ENCODE data around the gene COL11A1.

COL11A1 gene

GRCh38 chr1:102896771-102897170 lies 211.6 kb downstream of the COL11A1 start:
- TF ChIP-seq EZH2phosphoT487 (IDR thresholded peaks at IDR 0.05; ENCODE audit: low read depth) = no peak
- TF ChIP-seq, protein P1, sequence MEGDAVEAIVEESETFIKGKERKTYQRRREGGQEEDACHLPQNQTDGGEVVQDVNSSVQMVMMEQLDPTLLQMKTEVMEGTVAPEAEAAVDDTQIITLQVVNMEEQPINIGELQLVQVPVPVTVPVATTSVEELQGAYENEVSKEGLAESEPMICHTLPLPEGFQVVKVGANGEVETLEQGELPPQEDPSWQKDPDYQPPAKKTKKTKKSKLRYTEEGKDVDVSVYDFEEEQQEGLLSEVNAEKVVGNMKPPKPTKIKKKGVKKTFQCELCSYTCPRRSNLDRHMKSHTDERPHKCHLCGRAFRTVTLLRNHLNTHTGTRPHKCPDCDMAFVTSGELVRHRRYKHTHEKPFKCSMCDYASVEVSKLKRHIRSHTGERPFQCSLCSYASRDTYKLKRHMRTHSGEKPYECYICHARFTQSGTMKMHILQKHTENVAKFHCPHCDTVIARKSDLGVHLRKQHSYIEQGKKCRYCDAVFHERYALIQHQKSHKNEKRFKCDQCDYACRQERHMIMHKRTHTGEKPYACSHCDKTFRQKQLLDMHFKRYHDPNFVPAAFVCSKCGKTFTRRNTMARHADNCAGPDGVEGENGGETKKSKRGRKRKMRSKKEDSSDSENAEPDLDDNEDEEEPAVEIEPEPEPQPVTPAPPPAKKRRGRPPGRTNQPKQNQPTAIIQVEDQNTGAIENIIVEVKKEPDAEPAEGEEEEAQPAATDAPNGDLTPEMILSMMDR (IDR thresholded peaks at IDR 0.05; ENCODE audit: low read depth, low read length) = no peak
- H3K9ac ChIP-seq (ENCODE audit: low read length) = no peak overlapping the region
- no peaks in the 10 kb centered on the region for H3K27me3 ChIP-seq (ENCODE audit: low read depth, low read length)
- H3K79me2 ChIP-seq (ENCODE audit: low read length) = no peaks in the 10 kb centered on the region
- no peaks in the 10 kb centered on the region for H3K36me3 ChIP-seq (replicated peaks; ENCODE audit: low read depth, low read length)
- no peak overlapping the region for H3K4me2 ChIP-seq (ENCODE audit: low read length)
- no peaks in the 10 kb centered on the region for H3K9me3 ChIP-seq (ENCODE audit: insufficient read depth, low read length)
- no peak overlapping the region for H3K4me3 ChIP-seq (ENCODE audit: low read length)
- H3K27ac ChIP-seq (ENCODE audit: low read length) = no peak overlapping the region
- no peak overlapping the region for H2AFZ ChIP-seq (ENCODE audit: low read depth, low read length)
- no peaks in the 10 kb centered on the region for H3K4me1 ChIP-seq (ENCODE audit: low read length)
- no peaks in the 10 kb centered on the region for H4K20me1 ChIP-seq (ENCODE audit: insufficient read depth, low read length)

GRCh38 chr1:102896286-102896685 lies 212.0 kb downstream of the COL11A1 start:
- H3K9me3 ChIP-seq (ENCODE audit: insufficient read depth, low read length) = no peaks in the 10 kb centered on the region
- H3K27me3 ChIP-seq (ENCODE audit: low read depth, low read length) = no peaks in the 10 kb centered on the region
- H2AFZ ChIP-seq (ENCODE audit: low read depth, low read length) = no peak overlapping the region
- no peaks in the 10 kb centered on the region for H3K79me2 ChIP-seq (ENCODE audit: low read length)
- H4K20me1 ChIP-seq (ENCODE audit: insufficient read depth, low read length) = no peaks in the 10 kb centered on the region
- H3K36me3 ChIP-seq (replicated peaks; ENCODE audit: low read depth, low read length) = no peaks in the 10 kb centered on the region
- no peaks in the 10 kb centered on the region for H3K4me1 ChIP-seq (ENCODE audit: low read length)
- H3K4me3 ChIP-seq (ENCODE audit: low read length) = no peak overlapping the region
- H3K9ac ChIP-seq (ENCODE audit: low read length) = no peak overlapping the region
- no peak overlapping the region for H3K4me2 ChIP-seq (ENCODE audit: low read length)
- H3K27ac ChIP-seq (ENCODE audit: low read length) = no peak overlapping the region
- TF ChIP-seq EZH2phosphoT487 (IDR thresholded peaks at IDR 0.05; ENCODE audit: low read depth) = no peak
- TF ChIP-seq, protein P1 (IDR thresholded peaks at IDR 0.05; ENCODE audit: low read depth, low read length) = no peak

- no peaks in the 10 kb centered on the region for H3K27me3 ChIP-seq (ENCODE audit: low read depth, low read length)
- no peaks in the 10 kb centered on the region for H3K4me1 ChIP-seq (ENCODE audit: low read length)
- no peaks in the 10 kb centered on the region for H3K36me3 ChIP-seq (replicated peaks; ENCODE audit: low read depth, low read length)
- no peak overlapping the region for H3K4me3 ChIP-seq (ENCODE audit: low read length)
- H3K4me2 ChIP-seq (ENCODE audit: low read length) = no peak overlapping the region
- no peak overlapping the region for H3K27ac ChIP-seq (ENCODE audit: low read length)
- no peaks in the 10 kb centered on the region for H3K79me2 ChIP-seq (ENCODE audit: low read length)
- no peak overlapping the region for H3K9ac ChIP-seq (ENCODE audit: low read length)
- no peak overlapping the region for H2AFZ ChIP-seq (ENCODE audit: low read depth, low read length)
- TF ChIP-seq, protein P1 (IDR thresholded peaks at IDR 0.05; ENCODE audit: low read depth, low read length) = no peak
- TF ChIP-seq EZH2phosphoT487 (IDR thresholded peaks at IDR 0.05; ENCODE audit: low read depth) = no peak
- H4K20me1 ChIP-seq (ENCODE audit: insufficient read depth, low read length) = no peaks in the 10 kb centered on the region
- no peaks in the 10 kb centered on the region for H3K9me3 ChIP-seq (ENCODE audit: insufficient read depth, low read length)
These were observed 216.3 kb downstream of the COL11A1 start for GRCh38 chr1:102891868-102892625.

GRCh38 chr1:102886638-102887037 lies 221.7 kb downstream of the COL11A1 start:
- no peak overlapping the region for H3K9ac ChIP-seq (ENCODE audit: low read length)
- no peaks in the 10 kb centered on the region for H3K4me1 ChIP-seq (ENCODE audit: low read length)
- H3K9me3 ChIP-seq (ENCODE audit: insufficient read depth, low read length) = no peaks in the 10 kb centered on the region
- H3K36me3 ChIP-seq (replicated peaks; ENCODE audit: low read depth, low read length) = no peaks in the 10 kb centered on the region
- H3K4me2 ChIP-seq (ENCODE audit: low read length) = no peak overlapping the region
- no peaks in the 10 kb centered on the region for H3K27me3 ChIP-seq (ENCODE audit: low read depth, low read length)
- no peak overlapping the region for H3K27ac ChIP-seq (ENCODE audit: low read length)
- H3K79me2 ChIP-seq (ENCODE audit: low read length) = no peaks in the 10 kb centered on the region
- no peak overlapping the region for H2AFZ ChIP-seq (ENCODE audit: low read depth, low read length)
- TF ChIP-seq, protein P1 (IDR thresholded peaks at IDR 0.05; ENCODE audit: low read depth, low read length) = no peak
- TF ChIP-seq EZH2phosphoT487 (IDR thresholded peaks at IDR 0.05; ENCODE audit: low read depth) = no peak
- no peak overlapping the region for H3K4me3 ChIP-seq (ENCODE audit: low read length)
- no peaks in the 10 kb centered on the region for H4K20me1 ChIP-seq (ENCODE audit: insufficient read depth, low read length)
